ENCODE results near the gene STX12.
"Not testable (repeated sequence)": the region's sequence is repeated elsewhere in the genome, so short reads cannot be mapped to it uniquely, and the experiment has no call there.

STX12 gene

DNA sequence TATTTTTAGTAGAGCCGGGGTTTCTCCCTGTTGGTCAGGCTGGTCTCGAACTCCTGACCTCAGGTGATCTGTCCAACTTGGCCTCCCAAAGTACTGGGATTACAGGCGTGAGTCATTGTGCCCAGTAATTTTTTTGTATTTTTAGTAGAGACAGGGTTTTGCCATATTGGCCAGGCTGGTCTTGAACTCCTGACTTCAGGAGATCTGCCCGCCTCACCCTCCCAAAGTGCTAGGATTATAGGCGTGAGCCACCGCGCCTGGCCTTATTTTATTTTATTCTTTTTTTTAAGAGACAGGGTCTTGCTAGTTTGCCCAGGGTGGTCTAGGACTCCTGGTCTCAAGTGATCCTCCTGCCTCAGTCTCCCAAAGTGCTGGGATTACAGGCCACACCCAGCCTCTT is 98.1 kb downstream of the STX12 start:
- not testable (repeated sequence) for DNase-seq

DNA sequence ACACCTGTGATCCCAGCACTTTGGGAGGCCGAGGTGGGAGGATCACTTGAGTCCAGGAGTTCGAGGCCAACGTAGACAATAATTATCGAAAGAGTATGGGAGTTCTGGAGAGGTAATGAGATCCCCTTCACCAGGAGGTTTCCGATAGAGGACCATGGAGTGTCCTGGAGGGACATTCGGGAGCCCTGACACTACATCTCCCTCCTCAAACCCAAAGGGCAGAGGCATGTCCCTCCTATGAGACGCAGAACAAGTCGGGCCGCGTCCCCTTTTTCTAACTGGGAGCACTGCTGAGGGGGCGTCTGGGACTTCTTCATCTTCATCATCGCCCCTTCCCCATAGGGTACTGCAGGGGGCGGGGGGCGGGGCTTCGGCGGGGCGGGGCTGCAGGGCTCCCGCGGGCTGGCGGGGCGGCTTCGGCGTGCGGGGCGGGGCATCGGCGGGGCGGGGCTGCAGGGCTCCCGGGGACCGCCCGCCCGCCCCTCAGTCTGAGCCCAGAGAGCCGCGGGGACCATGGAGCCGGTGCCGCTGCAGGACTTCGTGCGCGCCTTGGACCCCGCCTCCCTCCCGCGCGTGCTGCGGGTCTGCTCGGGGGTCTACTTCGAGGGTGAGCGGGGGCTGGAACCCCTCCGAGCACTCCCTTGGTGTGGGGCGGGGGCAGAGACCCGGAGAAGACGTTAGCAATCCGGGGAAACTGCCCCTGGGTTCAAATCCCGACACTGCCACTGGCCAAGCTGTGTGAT is 99.2 kb downstream of the STX12 start, which contains the start of gene THEMIS2:
Gene THEMIS2 (plus strand): TSS at position 486 of the 743 bp plus-strand sequence. CDS start 28 bp downstream, at position 514.
- peak; percentile 79 for DNase-seq

DNA sequence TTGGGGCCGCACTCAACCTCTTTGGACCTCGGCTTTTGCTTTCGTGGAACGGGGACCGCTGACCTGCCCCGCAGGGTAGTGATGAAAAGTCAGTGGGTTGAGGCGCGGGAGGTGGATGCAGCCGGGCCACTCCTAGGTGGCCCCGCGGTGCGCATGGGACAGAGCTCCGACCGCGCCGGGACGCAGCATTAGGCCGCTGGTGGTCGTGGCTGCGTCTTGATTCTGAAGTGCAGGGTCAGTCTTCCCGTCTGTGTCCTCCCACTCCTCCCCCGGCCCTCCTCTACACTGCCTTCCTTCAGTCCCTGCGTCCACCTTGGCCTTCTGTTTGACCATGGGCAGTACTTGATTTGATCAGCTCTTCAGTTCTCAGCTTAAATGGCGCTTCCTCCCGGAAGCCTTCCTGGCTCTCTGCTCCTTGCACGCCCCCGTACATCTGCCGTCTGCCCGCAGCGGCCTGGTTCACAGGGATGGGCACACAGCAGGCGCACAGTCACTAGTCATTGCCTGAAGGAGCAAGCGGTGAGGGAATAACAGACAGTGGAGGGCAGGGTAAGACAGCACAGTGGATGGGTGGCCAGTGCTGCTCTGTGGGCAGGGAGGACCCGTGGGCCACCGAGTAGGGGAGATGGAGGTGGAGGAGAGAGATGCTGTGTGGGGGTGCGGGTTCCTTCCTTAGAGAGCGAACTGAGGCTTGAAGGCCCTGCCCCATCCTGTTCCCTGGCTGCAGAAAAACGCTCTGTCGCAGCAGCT is 100.0 kb downstream of the STX12 start:
- DNase-seq = no peak

DNA sequence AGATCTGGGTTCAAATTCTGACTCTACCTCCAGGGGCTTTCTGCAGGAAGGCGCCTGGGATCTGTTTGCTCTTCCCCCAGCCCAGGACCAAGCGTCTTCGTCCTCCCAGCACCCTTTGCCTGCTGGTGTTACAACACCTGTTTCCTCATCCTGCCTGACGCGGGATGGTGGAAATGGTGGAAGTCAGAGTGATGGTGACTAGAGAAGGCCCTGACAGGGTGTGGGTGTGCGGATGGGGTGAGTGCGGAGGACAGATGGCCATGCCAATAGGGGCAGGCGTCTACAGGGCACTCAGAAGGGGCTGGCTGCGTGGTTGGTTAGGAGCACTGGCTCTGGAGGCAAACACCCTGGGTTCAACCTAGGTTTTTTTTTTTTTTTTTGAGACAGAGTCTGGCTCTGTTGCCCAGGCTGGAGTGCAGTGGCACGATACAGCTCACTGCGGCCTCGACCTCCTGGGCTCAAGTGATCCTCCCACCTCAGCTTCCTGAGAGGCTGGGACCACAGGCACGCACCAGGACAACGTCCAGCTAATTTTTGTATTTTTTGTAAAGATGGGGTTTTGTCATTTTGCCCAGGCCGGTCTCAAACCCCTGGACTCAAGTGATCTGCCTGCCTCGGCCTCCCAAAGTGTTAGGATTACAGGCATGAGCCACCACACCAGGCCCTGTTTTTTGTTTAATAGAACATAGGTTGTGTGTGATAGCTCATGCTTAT is 100.8 kb downstream of the STX12 start:
- DNase-seq = no peak
